ENCODE results near the gene APOL4.
"Not testable (repeated sequence)": the region's sequence is repeated elsewhere in the genome, so short reads cannot be mapped to it uniquely, and the experiment has no call there.

The APOL4 gene

DNA sequence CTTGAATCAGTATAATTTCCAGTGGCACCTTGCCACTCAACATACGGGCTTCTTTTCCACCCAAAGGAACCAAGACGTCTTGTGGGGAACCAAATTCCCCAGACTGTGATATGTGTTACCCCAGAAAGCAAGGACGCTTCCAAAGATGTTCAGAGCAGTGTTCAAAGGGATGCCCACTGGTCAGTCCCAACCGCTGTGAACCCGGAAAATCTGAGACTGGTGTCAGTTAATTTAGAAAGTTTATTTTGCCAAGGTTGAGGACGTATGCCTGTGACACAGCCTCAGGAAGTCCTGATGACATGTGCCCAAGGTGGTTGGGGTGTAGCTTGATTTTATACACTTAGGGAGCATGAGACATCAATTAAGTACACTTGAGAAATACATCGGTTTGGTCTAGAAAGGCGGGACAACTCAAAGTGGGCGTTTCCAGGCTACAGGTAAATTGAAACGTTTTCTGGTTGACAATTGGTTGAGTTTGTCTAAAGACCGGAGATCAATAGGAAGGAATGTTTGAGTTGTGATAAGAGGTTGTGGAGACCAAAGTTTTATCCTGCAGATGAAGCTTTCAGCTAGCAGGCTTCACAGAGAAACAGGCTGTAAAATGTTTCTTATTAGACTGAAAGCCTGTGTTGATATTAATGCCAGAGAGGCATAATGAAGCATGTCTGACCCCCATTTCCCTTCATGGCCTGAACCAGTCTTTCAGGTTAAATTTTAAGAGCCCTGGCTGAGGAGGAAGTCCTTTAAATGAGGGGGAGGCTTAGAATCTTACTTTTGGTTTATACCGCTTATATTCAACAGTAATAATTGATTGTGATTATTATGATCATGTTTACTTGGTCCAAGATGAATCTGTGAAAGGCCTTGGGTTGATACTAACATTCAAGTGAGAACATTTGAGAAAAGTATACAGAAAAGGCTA lies 47.8 kb downstream of the APOL4 start:
- no peak for DNase-seq (ENCODE audit: low read depth in 2 of 2)

DNA sequence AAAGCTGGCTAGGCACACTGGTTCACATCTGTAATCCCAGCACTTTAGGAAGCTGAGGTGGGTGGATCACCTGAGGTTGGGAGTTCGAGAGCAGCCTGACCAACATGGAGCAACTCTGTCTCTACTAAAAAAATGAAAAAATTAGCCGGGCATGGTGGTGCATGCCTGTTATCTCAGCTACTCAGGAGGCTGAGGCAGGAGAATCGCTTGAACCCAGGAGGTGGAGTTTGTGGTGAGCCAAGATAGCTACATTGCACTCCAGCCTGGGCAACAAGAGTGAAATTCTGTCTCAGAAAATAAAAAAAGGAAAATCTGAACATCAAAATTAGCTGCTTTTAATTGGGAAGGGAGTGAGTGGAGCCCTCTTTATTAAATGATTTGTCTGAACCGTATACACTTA lies 48.8 kb downstream of the APOL4 start:
- DNase-seq (ENCODE audit: low read depth in 2 of 2) = not testable (repeated sequence)

DNA sequence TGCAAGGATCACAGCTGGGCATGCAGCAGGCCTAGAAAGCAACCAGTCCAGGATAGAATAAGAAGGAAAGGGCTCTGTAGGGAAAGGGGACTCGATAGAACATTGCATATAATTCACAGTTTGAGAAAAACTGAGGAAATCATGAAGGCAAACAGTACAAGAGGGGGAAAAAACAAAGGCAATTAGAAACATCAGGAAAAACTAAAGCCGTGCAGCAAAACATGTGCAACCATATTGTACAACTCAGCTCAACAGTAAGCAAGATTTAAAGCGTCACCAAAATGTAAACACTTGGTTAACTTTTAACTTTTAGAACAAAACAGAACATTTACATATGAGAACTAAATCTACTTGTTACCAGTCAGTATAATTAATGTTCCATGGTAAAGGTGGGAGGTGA lies 49.5 kb downstream of the APOL4 start:
- DNase-seq (ENCODE audit: low read depth in 2 of 2) = no peak

DNA sequence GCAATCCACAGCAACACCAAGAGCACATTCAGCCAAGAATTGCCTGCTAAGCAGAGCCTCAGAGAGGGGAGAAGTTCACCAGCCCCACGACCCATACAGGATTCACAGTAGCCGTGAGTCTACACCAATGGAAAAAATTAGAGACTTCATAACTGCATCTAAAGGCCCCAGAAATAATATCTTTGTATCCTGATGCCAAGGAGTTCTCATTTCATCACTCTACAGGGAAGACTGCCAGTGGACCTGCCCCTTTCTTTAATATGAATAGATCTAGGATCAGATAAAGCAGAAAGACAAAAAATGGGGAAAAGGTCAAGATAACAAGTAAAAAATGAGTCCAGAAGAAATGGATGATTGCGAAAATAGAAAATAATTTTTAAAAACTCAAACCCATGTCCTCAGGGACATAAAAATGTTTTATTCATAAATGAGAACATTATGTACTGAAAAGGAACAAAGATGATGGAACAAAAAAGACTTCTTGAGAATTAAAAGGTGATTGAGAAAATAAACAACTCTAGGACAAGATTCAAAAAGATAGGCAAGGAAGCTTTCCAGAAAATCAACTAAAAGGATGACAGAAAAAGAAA lies 50.5 kb downstream of the APOL4 start:
- no peak for DNase-seq (ENCODE audit: low read depth in 2 of 2)

DNA sequence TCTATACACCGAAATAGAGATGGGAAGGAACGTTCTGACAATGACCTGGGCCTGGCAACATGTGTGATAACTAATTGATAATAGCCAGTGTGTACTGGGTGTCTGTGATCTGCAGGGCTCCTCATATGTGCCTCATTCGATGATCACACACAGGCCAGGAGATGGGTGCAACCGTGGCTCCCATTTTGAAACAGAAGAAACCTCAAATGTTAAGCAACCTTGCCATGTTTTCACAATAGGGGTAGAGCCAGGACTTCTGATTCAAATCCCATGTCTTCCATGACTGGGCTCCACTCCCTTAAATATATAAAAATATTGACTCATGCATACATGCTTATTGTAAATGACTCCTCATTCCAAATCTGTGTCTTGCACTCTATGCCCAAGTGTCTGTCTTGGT lies 52.2 kb downstream of the APOL4 start:
- no peak for DNase-seq (ENCODE audit: low read depth in 2 of 2)

DNA sequence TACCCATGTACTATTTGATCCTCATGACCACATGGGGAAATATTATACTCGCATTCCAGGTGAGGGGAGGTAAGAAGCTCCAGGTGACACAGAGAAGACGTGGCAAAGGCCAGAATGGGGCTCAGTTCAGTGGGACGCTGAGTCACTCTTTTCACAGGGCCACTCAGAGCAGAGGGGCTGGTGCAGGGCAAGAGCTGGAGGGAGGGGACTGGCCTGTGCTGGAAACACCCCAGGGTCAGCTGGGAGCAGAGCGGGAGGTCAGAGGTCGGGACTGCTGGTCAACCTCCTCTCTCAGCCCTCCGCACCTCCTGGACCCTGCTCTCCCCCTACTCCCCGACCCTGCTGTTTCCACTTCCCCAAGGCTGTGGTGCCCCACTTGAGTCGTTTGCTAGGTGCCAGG lies 53.2 kb downstream of the APOL4 start:
- DNase-seq (ENCODE audit: low read depth in 2 of 2) = no peak

DNA sequence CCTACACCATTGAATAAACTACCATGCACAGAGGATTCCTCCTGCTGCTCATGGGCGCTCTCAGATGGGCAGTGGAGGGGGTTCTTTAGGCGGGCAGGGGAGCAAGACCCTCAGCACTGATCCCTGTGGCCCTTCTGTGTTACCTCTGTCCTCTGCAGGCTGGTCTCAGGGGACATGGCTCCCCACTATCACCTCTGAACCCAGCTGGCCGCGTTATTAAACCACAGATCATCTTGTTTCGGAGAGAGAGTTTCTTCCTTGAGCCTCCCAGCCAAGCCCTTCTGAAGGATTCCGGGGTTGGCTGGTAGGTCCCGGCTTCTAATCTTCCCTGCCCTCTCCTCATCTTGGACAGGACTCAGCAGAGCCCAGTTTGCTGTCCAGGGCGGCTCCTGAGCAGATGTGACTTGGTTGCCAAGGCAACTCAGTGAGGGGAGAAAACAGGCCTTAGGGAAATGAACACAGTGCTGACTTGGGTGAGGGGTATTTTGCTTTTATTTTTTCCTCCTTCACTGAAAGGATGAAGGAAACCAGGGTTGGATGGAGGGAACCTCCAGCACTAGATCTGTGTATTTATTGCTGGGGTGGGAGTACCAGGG lies 54.3 kb downstream of the APOL4 start:
- no peak for DNase-seq (ENCODE audit: low read depth in 2 of 2)

DNA sequence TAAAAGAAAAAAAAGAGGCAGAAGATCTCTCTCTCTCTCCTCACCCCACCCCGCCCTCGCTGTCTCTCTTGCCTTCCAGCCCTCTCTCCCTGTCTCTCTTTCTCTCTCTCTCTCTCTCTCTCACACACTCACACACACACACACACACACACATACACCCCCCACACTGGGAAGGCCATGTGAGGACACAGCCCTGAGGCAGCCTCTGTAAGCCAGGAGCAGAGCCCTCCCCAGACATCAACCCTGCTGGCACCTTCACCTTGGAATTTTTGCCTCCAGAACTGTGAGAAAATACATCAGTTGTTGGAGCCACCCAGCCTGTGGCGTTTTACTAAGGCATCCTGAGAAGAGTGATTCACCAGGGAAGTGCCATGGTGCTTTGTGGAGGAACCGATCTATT lies 55.7 kb downstream of the APOL4 start:
- DNase-seq (ENCODE audit: low read depth in 2 of 2) = no peak

DNA sequence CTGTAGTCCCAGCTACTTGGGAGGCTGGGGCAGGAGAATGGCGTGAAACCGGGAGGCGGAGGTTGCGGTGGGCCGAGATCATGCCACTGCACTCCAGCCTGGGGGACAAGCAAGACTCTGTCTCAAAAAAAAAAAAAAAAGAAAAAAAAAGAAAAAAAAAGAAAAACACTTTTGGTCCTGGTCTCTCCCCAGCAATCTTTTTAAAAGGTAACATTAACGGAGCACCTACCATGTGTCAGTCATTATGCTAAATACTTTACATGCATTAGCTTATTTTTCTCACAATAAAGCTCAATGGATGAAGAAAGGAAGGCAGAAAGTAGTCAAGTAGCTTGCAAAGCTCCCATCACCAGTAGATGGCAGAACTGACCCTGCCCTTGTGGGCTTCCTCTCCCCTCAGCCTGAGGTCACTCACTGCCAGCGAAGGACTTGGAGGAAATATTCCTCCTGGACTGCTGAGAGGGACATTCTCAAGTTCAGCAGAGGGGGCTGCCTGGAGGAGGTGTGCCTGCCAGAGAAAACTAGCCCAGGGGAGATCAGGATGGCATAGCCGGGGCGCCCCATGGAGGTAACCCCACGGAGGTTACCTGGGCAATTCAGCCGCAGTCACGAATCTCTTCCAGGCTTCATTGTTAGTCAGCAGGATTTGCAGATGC lies 56.6 kb downstream of the APOL4 start:
- no peak for DNase-seq (ENCODE audit: low read depth in 2 of 2)

DNA sequence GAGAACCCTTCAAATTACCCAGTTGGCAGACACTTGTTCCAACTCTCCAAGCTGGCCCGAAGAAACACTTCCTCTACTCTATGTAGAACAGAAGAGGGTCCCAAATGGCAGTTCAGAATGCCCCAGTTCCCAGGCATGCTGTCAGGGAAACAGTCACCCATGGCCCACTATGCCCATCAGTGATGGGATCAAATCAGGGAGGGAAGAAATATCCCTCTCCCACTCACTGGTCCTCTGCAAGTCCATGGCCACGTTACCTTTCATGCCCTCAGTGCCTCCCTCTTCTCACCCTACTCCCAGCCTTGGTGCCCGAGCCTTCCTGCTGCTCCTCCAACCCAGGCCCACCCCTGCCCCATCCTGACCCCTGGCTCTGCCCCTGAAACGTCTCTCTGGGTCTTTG lies 57.7 kb downstream of the APOL4 start:
- no peak for DNase-seq (ENCODE audit: low read depth in 2 of 2)

DNA sequence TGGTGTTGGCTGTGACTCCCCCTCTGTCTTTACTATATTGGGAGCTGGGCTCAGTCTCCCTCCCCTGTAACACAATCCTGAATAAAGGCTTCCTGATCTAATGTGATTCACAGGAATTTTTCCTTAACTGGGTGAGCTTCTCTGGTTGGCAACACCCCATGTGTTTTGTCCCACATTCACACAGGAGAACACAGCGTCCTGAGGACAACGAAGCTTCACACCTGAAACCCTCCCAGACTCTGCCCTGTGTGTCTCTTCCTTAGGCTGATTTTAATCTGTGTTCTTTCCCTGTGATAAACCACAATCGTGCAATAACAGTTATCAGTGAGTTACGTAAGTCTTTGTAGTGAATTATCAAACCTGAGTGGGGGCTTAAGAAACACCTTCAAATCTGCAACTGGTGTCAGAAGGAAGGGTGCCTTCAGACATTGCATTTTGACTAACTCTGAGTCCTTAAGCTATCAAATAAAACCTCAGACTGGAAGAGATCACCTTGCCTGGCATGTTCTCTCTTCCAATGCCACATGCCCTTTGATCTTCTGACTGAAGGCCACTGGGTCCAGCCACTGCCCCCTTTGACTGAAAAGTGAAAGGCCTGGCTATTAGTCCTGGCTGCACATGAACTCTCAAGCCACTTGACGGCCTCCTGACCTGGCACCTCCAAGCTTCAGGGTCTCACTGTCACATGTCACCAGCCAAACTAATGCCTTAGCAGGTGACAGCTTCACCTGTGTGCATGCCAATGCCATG lies 58.4 kb downstream of the APOL4 start:
- DNase-seq (ENCODE audit: low read depth in 2 of 2) = no peak

DNA sequence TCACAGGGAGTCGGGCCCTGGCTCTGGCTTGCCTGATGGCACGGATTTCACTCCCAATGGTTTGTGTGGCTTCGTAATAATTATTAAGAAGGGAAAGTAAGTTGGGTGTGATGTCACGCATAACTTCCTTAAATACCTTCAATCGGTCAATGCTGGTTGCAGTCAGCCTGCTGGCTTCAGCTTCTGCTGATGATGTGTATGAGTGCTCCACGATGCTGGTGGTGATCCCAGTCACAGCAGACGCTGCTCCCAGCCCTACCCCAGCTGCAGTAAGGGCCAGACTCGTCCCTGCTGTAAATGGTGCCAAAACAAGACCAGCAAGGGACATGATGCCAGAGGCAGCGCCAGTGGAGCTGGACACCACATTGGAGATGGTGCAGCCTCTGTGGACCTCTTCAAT lies 60.1 kb downstream of the APOL4 start:
- DNase-seq (ENCODE audit: low read depth in 2 of 2) = no peak
